HepG2 (cell line): Measurements from ENCODE around the gene HELZ.
A peak's percentile ranks its signal among the peaks of the same experiment; 100 is the strongest.

Experiments
- HDAC1 ChIP-seq: sonication (generic); formaldehyde crosslinking; IDR thresholded peaks from 2 replicates; pipeline ENCODE4 v1.5.1; 2020; ENCODE audit warnings: mild to moderate bottlenecking, missing genetic modification reagents
- RAD51 ChIP-seq: fragments of 450-650 bp; IDR thresholded peaks from 2 replicates; pipeline ENCODE4 v1.6.1; 2016; ENCODE audit warnings: borderline replicate concordance
- RXRA ChIP-seq: sonication (generic); formaldehyde crosslinking; IDR thresholded peaks from 2 replicates; pipeline ENCODE4 v1.5.1; 2020; ENCODE audit warnings: missing genetic modification reagents
- SRF ChIP-seq: IDR thresholded peaks from 2 replicates; pipeline ENCODE4 v1.6.1; 2011; ENCODE audit warnings: mild to moderate bottlenecking, low read depth, low read length, moderate library complexity
- ZBTB8A ChIP-seq: sonication (generic); formaldehyde crosslinking; IDR thresholded peaks from 2 replicates; pipeline ENCODE4 v1.4.0; 2020; ENCODE audit warnings: mild to moderate bottlenecking, low read depth, missing genetic modification reagents, borderline replicate concordance
- ZNF207 ChIP-seq: fragments of 450-650 bp; IDR thresholded peaks from 2 replicates; pipeline ENCODE4 v1.6.1; 2016; ENCODE audit warnings: antibody characterized with exemption, borderline replicate concordance
- ZNF609 ChIP-seq: sonication (generic); formaldehyde crosslinking; IDR thresholded peaks from 2 replicates; pipeline ENCODE4 v1.4.0; 2020; ENCODE audit warnings: mild to moderate bottlenecking, missing genetic modification reagents, borderline replicate concordance

DNA sequence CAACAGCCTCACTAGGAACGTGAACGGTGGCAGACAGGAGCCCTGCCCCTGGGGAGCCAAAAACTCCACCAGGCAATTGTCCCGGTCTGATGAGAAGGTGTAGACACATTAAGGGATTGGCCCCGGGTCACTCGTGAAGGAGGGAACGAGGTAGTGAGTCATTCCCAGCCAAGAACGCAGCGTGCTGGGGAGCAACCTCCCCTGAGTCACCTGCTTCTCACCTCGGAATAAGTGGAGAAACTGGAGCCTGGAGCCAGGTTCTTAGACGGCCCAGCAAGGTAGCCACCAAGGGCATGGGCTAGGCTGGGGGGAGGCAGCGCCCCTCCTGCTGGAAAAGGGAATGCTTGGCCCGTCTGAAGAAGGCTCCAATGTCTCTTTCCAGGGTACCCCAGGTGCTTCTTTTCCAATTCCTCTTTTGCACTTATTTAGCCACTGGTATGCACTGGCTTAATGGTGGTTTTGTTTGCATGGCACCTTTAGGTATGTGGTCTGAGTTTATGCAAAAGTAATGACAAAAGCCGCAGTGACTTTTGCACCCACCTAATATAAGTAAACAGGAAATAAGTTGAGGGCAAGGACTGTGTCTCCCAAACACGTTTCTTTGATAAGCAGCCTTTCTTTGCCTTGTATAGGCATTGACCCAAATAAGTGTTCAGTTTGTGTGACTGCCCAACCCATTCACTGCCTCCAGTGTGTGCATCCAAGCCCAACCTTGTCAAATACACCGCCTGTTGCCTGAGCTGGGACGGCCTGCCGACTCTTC is 1.8 kb upstream of the HELZ start:
- peak; percentile 57; the same call in 1 of the 2 replicates for TF ChIP-seq RXRA (CRISPR knock-in tag)
- TF ChIP-seq SRF: peak; percentile 96
- no peak for TF ChIP-seq ZNF207
- TF ChIP-seq HDAC1: peak; percentile 80
- no peak for TF ChIP-seq RAD51
- TF ChIP-seq ZBTB8A (CRISPR knock-in tag): no peak
- peak; percentile 91 for TF ChIP-seq ZNF609 (CRISPR knock-in tag)
